H1 (cell line): ENCODE data around the gene KCNH8. TPM values are rescaled to one million over a fixed set of nuclear protein-coding genes. Genes with fewer than 3 reads are reported as not detected.

ENCODE experiments used
- ATF2 ChIP-seq: IDR thresholded peaks from 2 replicates; pipeline ENCODE4 v1.6.1; 2012; ENCODE audit warnings: low read length, inconsistent platforms
- PHF8 ChIP-seq: fragments of 200-600 bp; sonication (generic); conservative IDR thresholded peaks from 2 replicates; pipeline ENCODE4 v1.7.1; 2012; ENCODE audit warnings: low read depth, mild to moderate bottlenecking, inconsistent platforms, low read length, moderate library complexity
- polyA plus RNA-seq, 7 experiments: library from polyadenylated mRNA; depleted of rRNA in 3 of 7; stranded (reverse) in 5 of 7; unstranded in 2 of 7; fragments of >200 nt in 5 of 7; fragments of 200-250 nt in 2 of 7; gene quantifications; 1 replicate in 5 of 7; 2 replicates in 1 of 7; 4 replicates in 1 of 7; pipeline versions ENCODE4 v1.2.1 to v1.2.3, GENCODE V29; 2011 to 2013; ENCODE audit warnings: missing spikeins in 2 of 7, mixed read lengths in 2 of 7
- total RNA-seq: library from RNA; stranded (reverse); fragmentation: NEBNext Ultra II Directional; extraction: Animal tissue kit (Norgen Biotek cat#: 25700); gene quantifications from 2 replicates; pipeline ENCODE4 v1.2.1, GENCODE V29; 2021

The KCNH8 gene
- total and polyA plus RNA-seq, 2 of the 8 experiments (the other 6 are each of a cell fraction or from before 2014, with no cell fraction given) = 2.2 to 2.4 TPM

- TF ChIP-seq PHF8 (no peak), ATF2 (no peak)
- TF ChIP-seq, all 59 proteins: peak for 0
These were observed 6.5 kb downstream of the KCNH8 start (continued) for GRCh38 chr3:19154693-19155250.
